Measurements from ENCODE around the gene LSS.
"Not testable (repeated sequence)": the region's sequence is repeated elsewhere in the genome, so short reads cannot be mapped to it uniquely, and the experiment has no call there.

The LSS gene

DNA sequence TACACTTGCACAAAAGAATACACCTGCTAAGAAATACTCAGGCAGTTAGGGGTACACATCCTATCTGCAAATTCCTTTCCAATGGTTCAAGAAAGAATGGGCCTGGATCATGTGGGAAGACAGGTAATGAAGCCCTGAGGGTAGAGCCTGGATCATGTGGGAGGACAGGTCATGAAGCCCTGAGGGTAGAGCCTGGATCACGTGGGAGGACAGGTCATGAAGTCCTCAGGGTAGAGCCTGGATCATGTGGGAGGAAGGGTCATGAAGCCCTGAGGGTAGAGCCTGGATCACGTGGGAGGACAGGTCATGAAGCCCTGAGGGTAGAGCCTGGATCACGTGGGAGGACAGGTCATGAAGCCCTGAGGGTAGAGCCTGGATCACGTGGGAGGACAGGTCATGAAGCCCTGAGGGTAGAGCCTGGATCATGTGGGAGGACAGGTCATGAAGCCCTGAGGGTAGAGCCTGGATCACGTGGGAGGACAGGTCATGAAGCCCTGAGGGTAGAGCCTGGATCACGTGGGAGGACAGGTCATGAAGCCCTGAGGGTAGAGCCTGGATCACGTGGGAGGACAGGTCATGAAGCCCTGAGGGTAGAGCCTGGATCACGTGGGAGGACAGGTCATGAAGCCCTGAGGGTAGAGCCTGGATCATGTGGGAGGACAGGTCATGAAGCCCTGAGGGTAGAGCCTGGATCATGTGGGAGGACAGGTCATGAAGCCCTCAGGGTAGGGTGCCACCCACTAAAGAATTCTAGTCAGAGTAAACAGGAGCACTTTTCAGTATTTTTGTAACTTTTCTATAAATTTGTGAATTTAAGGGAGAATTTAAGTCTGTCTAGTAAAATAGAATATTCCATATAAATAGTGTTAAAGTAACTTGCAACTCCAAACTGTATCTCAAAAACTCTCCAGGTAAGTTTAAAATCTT lies 27.4 kb downstream of the LSS start:
- H3K9me3 ChIP-seq (ENCODE audit: control insufficient read depth, insufficient read depth, low read depth, low read length); H3K27me3 ChIP-seq (ENCODE audit: control insufficient read depth, insufficient read depth, low read length); H3K27ac ChIP-seq (ENCODE audit: low read depth, low read length); H3K4me1 ChIP-seq (ENCODE audit: control insufficient read depth, insufficient read depth, low read length); H3K9ac ChIP-seq (ENCODE audit: low read length); H3K4me3 ChIP-seq (ENCODE audit: low read depth, low read length): not testable (repeated sequence)
- peaks cover 80% of the 10 kb centered on the region for H3K36me3 ChIP-seq (ENCODE audit: control insufficient read depth, insufficient read depth, low read length)

DNA sequence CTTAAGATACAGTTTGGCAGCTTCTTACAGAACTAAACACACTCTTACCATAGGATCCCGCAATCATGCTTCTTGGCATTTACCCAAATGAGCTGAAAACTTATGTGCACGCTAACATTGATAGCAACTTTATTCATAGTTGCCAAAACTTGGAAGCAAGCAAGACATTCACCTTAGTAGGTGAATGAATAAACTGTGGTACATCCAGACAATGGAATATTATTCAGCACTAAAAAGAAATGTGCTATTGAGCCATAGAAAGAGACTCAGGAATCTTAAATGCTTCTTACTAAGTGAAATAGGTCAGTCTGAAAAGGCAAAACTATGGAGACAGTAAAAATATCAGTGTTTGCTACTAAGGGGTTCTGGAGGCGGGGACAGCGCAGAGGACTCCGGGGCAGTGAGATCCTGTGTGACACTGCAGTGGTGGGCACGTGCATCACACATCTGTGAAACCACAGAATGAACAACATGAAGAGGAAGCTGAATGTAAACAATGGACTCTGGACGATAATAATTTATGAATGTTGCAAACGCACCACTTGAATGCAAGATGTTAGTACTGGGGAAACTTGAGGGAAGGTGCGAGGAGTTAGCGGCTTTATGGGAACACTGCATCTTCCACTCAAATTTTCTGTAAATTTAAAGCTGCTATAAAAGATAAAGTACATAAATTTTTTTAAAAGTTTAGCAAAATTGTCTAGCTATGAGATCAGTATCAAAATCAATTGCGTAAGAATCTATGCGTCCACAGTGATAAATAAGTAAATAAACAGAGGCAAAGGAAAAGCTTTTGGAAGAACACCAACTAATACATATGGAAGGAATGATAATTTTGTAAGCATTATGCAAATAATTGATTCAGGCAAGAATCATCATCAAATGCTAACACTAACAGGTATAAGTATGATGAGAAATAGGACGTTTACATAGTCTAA lies 28.9 kb downstream of the LSS start:
- peaks cover 80% of the 10 kb centered on the region for H3K36me3 ChIP-seq (ENCODE audit: control insufficient read depth, insufficient read depth, low read length)
- no peak overlapping the region for H3K9ac ChIP-seq (ENCODE audit: low read length)
- H3K4me3 ChIP-seq (ENCODE audit: low read depth, low read length) = no peak overlapping the region
- H3K27ac ChIP-seq (ENCODE audit: low read depth, low read length) = no peak overlapping the region
- H3K4me1 ChIP-seq (ENCODE audit: control insufficient read depth, insufficient read depth, low read length) = peaks cover 5% of the 10 kb centered on the region
- H3K27me3 ChIP-seq (ENCODE audit: control insufficient read depth, insufficient read depth, low read length) = no peaks in the 10 kb centered on the region
- H3K9me3 ChIP-seq (ENCODE audit: control insufficient read depth, insufficient read depth, low read depth, low read length) = no peaks in the 10 kb centered on the region

DNA sequence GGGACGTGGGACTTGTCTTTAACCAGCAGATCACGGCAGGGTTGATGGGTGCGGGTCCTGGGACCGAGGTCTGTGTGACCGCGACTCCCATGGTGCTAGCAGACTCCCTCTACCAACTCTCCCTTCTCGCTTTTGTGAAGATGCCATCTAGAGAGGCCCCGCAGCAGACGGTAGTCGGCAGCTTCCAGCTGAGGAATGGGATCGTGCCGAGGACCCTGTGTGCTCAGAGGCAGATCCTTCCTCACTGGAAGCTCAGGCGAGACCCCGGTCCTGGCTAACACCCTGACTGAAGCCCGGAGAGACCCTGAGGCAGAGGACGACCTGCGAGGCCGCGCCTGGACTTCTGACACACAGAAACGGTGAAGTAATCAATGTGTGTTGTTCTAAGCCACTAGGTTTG lies 31.8 kb downstream of the LSS start:
- Histone ChIP-seq H3K36me3 (ENCODE audit: control insufficient read depth, insufficient read depth, low read length) (peaks cover 87% of the 10 kb centered on the region), H3K9me3 (ENCODE audit: control insufficient read depth, insufficient read depth, low read depth, low read length) (no peaks in the 10 kb centered on the region), H3K27ac (ENCODE audit: low read depth, low read length) (no peak overlapping the region), H3K27me3 (ENCODE audit: control insufficient read depth, insufficient read depth, low read length) (no peaks in the 10 kb centered on the region), H3K9ac (ENCODE audit: low read length) (no peak overlapping the region), H3K4me3 (ENCODE audit: low read depth, low read length) (no peak overlapping the region), H3K4me1 (ENCODE audit: control insufficient read depth, insufficient read depth, low read length) (no peaks in the 10 kb centered on the region)

DNA sequence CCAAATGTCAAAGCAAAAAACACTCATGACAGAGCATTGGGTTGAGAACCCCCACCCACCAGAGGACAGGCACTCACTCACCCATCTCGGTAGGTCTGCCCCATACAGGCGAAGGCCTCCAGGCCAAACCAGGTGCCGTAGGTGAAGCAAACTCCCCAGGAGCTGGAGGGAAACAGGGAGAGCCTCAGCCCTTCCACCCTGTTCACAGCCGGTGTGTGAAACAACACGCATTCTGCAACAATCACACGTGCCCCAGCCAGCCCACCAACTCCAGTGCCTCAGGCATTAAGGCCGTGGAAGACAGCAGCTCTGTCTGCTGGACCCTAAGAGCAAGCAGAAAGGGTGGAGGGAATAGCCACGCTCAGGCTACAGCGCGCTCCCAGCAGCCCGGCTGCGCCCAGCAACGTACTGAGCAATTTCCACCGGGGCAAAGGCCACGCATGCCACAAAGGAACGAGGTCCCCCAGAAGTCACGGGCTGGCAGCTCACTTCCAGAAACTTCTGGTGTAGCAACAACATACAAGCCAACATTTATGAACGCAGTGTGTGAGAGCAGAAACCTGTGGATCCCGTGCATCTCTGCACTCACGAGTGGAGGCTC lies 32.9 kb downstream of the LSS start:
- Histone ChIP-seq H3K4me1 (ENCODE audit: control insufficient read depth, insufficient read depth, low read length) (no peaks in the 10 kb centered on the region), H3K27me3 (ENCODE audit: control insufficient read depth, insufficient read depth, low read length) (no peaks in the 10 kb centered on the region), H3K9ac (ENCODE audit: low read length) (no peak overlapping the region), H3K4me3 (ENCODE audit: low read depth, low read length) (no peak overlapping the region), H3K36me3 (ENCODE audit: control insufficient read depth, insufficient read depth, low read length) (peaks cover 90% of the 10 kb centered on the region), H3K9me3 (ENCODE audit: control insufficient read depth, insufficient read depth, low read depth, low read length) (no peaks in the 10 kb centered on the region), H3K27ac (ENCODE audit: low read depth, low read length) (no peak overlapping the region)

DNA sequence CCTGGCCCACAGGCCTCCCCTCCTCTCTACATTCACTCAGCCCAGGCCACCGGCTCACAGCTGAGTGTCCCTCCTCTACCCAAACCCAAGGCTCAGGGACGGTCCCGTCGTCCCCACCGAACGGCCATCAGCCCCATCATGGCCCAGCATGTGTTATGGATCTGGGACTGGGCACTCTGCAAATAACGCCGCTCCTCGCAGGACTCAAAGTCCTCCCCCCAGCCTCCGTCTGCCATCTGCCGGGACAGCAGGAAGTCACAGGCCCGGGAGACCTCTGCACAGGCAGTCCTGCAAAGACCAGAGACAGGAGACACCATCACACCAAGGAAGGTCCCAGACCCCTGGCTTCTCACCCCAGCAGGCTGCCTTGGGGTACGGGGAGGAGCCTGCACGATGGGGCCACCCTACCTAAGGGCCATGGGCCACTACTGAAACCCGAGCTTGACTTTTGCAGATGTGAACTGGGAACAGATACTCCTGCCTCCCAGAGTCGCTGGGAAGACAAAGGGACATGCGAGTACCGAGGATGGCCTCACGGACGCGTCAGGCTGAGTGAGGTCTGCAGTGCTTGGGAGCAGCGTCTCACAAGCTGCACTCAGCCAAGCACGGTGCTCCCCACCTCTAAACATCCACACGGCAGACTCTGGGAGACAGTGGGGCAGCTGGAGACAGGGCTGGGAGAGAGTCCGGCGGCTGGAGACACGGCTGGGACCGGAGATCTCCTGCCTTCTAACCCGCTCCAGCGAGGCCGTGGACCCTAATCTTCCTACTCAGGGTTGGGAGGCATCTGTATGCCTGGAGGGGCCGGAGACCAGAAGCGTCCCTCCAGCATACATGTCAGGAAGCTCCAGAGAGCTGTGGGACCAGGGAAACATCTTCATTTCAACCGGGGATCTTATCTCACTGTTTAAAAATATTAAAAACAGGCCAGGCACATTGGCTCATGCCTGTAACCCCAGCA lies 33.9 kb downstream of the LSS start:
- no peaks in the 10 kb centered on the region for H3K27me3 ChIP-seq (ENCODE audit: control insufficient read depth, insufficient read depth, low read length)
- no peak overlapping the region for H3K4me3 ChIP-seq (ENCODE audit: low read depth, low read length)
- H3K9me3 ChIP-seq (ENCODE audit: control insufficient read depth, insufficient read depth, low read depth, low read length) = no peaks in the 10 kb centered on the region
- no peak overlapping the region for H3K9ac ChIP-seq (ENCODE audit: low read length)
- H3K27ac ChIP-seq (ENCODE audit: low read depth, low read length) = no peak overlapping the region
- peaks cover 91% of the 10 kb centered on the region for H3K36me3 ChIP-seq (ENCODE audit: control insufficient read depth, insufficient read depth, low read length)
- H3K4me1 ChIP-seq (ENCODE audit: control insufficient read depth, insufficient read depth, low read length) = no peaks in the 10 kb centered on the region

DNA sequence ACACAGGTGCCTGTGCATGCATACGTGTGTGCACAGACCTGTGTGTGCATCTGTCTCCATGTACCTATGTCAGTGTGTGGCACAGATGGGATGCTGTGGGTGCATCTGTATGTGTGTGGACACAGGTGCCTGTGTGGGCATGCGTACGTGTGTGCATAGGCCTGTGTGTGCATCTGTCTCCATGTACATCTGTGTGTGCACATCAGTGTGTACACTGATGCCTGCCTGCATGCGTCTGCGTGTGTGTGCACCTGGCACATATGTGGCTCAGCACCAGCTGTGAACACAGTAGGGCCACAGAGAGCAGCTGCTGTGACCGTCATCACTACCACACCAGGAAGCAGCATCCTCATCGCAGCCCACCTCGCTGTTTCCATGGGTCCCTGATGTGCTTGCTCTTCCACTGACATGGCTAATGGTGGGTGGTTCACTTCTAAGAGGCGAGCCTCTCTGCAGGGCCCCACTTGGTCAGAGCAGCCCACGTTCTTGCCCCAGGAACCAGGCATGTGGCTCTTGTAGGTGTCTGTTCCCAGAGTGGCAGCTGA lies 34.7 kb downstream of the LSS start:
- H3K9ac ChIP-seq (ENCODE audit: low read length) = no peak overlapping the region
- no peaks in the 10 kb centered on the region for H3K9me3 ChIP-seq (ENCODE audit: control insufficient read depth, insufficient read depth, low read depth, low read length)
- H3K4me3 ChIP-seq (ENCODE audit: low read depth, low read length) = no peak overlapping the region
- no peak overlapping the region for H3K27ac ChIP-seq (ENCODE audit: low read depth, low read length)
- H3K4me1 ChIP-seq (ENCODE audit: control insufficient read depth, insufficient read depth, low read length) = peaks cover 7% of the 10 kb centered on the region
- peaks cover 87% of the 10 kb centered on the region for H3K36me3 ChIP-seq (ENCODE audit: control insufficient read depth, insufficient read depth, low read length)
- no peaks in the 10 kb centered on the region for H3K27me3 ChIP-seq (ENCODE audit: control insufficient read depth, insufficient read depth, low read length)

DNA sequence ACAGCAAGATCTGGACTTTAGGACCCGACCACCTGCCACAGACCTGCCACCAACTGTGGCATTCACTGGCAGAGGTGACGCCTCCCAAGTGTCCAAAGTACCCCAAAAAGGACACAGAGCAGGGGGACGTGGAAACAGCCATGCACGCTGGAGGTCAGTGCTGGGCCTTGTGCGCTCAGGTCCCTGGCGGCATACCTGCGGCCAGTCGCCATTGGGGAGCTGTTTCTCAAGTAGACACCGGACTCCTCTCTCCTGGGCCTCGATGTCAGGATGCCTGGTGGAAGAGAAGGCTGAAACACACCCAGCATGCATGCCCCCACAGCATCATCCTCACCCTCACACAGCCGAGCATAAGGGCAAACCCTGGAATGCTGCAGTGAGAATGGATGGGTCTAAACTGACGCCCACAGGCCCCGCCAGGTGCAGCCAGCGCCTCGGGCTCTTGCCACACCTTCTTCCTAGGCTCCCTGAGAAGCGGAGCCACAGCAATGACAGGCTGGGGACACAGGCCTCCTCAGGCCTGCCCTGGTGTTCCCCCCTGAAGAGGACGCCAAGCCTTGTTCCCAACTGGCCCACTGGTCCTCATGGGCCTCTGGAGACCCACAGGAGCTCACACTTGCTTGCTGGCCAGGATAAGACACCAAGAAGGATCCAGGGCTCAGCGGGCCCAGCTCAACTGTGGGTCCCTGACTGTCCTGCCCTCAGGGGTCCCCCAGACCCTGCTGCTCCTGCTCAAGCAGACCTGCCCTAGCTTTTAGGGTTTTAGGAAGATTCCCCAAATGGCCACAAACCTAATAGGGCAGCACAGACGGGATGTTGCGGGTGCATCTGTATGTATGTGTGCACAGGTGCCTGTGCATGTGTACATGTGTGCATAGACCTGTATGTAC lies 36.6 kb downstream of the LSS start:
- no peak overlapping the region for H3K27ac ChIP-seq (ENCODE audit: low read depth, low read length)
- H3K36me3 ChIP-seq (ENCODE audit: control insufficient read depth, insufficient read depth, low read length) = peaks cover 86% of the 10 kb centered on the region
- H3K9me3 ChIP-seq (ENCODE audit: control insufficient read depth, insufficient read depth, low read depth, low read length) = no peaks in the 10 kb centered on the region
- H3K9ac ChIP-seq (ENCODE audit: low read length) = no peak overlapping the region
- H3K27me3 ChIP-seq (ENCODE audit: control insufficient read depth, insufficient read depth, low read length) = no peaks in the 10 kb centered on the region
- H3K4me1 ChIP-seq (ENCODE audit: control insufficient read depth, insufficient read depth, low read length) = peaks cover 19% of the 10 kb centered on the region
- H3K4me3 ChIP-seq (ENCODE audit: low read depth, low read length) = no peak overlapping the region

DNA sequence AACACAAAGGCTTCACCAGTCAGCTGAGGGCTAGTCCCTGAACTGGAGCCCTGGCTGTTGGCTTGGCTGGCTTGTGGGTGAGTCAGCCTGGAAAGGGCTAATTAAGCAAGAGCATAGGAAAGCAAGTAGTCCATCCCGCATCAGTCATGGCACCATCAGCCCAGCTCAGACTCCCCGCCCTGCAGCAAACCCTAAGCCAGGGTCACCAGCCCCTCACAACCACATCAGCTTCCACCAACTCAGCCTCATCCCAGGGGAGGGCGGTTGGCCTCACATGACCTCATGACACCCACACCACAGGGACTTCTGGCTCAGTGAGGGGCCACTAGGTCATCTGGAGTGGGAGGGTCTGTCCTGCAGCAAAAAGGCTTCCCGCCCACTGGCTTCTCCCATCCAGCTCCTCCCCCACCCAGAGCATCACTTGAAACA lies 37.3 kb downstream of the LSS start:
- Histone ChIP-seq H3K36me3 (ENCODE audit: control insufficient read depth, insufficient read depth, low read length) (peaks cover 80% of the 10 kb centered on the region), H3K4me3 (ENCODE audit: low read depth, low read length) (no peak overlapping the region), H3K9ac (ENCODE audit: low read length) (no peak overlapping the region), H3K27ac (ENCODE audit: low read depth, low read length) (no peak overlapping the region), H3K4me1 (ENCODE audit: control insufficient read depth, insufficient read depth, low read length) (peaks cover 19% of the 10 kb centered on the region), H3K27me3 (ENCODE audit: control insufficient read depth, insufficient read depth, low read length) (no peaks in the 10 kb centered on the region), H3K9me3 (ENCODE audit: control insufficient read depth, insufficient read depth, low read depth, low read length) (no peaks in the 10 kb centered on the region)

DNA sequence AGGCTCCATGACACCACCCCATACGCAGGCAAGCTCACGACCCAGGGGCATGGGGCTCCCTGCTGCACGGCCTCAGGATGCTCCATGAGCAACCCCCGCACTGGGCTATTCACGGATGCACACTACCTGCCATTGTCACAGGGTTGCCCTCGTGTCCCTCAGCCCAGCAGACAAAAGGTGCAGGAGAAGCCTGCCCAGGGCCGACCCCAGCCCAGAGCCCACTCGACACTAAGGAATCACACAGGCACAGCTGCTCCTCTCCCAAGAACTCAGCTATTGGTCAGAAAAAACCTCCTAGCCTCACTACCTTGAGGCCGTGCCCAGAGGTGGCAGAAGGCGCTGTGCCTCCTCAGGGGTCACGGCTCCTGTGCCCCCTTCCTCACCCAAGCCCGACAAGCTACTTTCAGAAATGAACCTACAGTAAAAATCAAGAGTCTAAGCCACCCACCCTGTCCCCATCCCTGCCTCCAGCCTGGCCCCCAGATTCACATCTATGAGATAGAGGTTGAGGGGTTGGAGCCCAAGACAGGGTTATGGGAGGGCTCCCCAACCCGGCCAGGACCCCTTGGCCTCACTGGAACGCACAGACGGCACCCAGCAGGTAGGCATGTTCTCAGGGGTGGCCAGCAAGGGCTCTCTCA lies 38.0 kb downstream of the LSS start:
- H3K36me3 ChIP-seq (ENCODE audit: control insufficient read depth, insufficient read depth, low read length) = peaks cover 73% of the 10 kb centered on the region
- H3K27ac ChIP-seq (ENCODE audit: low read depth, low read length) = no peak overlapping the region
- no peaks in the 10 kb centered on the region for H3K9me3 ChIP-seq (ENCODE audit: control insufficient read depth, insufficient read depth, low read depth, low read length)
- H3K4me3 ChIP-seq (ENCODE audit: low read depth, low read length) = no peak overlapping the region
- no peaks in the 10 kb centered on the region for H3K27me3 ChIP-seq (ENCODE audit: control insufficient read depth, insufficient read depth, low read length)
- no peak overlapping the region for H3K9ac ChIP-seq (ENCODE audit: low read length)
- peaks cover 19% of the 10 kb centered on the region for H3K4me1 ChIP-seq (ENCODE audit: control insufficient read depth, insufficient read depth, low read length)

Measured in HUES6 (cell line).